ENCODE results near the gene CNTN6. TPM values are rescaled to one million over a fixed set of nuclear protein-coding genes. Genes with fewer than 3 reads are reported as not detected.
A peak's percentile ranks its signal among the peaks of the same experiment; 100 is the strongest.

Gene CNTN6
- total and polyA plus RNA-seq, 2 experiments from 2014 or later = not detected

DNA sequence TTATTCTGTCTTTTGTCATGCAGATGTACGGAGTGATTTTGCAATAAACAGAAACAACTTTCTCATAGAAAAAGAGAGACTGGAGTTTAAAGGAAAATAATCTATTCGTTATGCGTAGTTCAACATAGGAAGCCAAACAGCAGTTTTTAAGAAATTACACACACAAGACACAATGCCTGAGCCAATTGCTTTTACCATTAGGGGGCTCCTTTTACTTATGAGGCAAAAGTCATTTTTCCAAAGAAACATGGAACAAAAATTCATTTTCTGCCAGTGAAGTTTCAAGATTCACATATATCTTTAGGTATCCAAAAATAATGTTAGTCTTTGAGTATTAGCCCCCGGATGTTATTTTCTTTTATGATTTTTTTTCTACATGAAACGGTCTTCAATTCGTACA, 10.7 kb downstream of the CNTN6 start:
- Histone ChIP-seq H3K27me3 (ENCODE audit: insufficient read depth) (no peaks in the 10 kb centered on the region), H3K36me3 (ENCODE audit: insufficient read depth) (no peaks in the 10 kb centered on the region), H3K4me1 (ENCODE audit: insufficient read depth) (no peaks in the 10 kb centered on the region), H2AFZ (no peak overlapping the region), H3K27ac (ENCODE audit: low read depth) (no peak overlapping the region), H3K4me2 (no peak overlapping the region), H3F3A (replicated peaks; ENCODE audit: low read depth) (no peaks in the 10 kb centered on the region), H3K4me3 (no peak overlapping the region), H4K20me1 (replicated peaks; ENCODE audit: insufficient read depth) (no peaks in the 10 kb centered on the region), H3K79me2 (replicated peaks; ENCODE audit: insufficient read depth) (no peaks in the 10 kb centered on the region), H3K9me2 (ENCODE audit: insufficient read depth) (no peaks in the 10 kb centered on the region)
- Mint-ChIP-seq H3K36me3 (ENCODE audit: low read depth) (peaks cover 14% of the 10 kb centered on the region; the same call in 2 of the 3 replicates), H3K9me3 (peaks cover 67% of the 10 kb centered on the region), H3K4me3 (no peak overlapping the region), H3K4me1 (no peaks in the 10 kb centered on the region), H3K27me3 (ENCODE audit: insufficient read depth, low read depth, poor library complexity) (no peaks in the 10 kb centered on the region), H3K27ac (no peak overlapping the region)
- ATAC-seq = no peak
- DNase-seq (ENCODE audit: low spot score) = peak; percentile 22
- TF ChIP-seq EZH2phosphoT487 (IDR thresholded peaks at IDR 0.05; ENCODE audit: unreplicated experiment) (no peak), JUNB (IDR thresholded peaks at IDR 0.05; ENCODE audit: unreplicated experiment) (no peak), EZH2 (IDR thresholded peaks at IDR 0.05; ENCODE audit: low read depth, unreplicated experiment) (no peak)
- TF ChIP-seq, protein P1, sequence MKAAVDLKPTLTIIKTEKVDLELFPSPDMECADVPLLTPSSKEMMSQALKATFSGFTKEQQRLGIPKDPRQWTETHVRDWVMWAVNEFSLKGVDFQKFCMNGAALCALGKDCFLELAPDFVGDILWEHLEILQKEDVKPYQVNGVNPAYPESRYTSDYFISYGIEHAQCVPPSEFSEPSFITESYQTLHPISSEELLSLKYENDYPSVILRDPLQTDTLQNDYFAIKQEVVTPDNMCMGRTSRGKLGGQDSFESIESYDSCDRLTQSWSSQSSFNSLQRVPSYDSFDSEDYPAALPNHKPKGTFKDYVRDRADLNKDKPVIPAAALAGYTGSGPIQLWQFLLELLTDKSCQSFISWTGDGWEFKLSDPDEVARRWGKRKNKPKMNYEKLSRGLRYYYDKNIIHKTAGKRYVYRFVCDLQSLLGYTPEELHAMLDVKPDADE (IDR thresholded peaks at IDR 0.05) = no peak
- TF ChIP-seq, protein P2, sequence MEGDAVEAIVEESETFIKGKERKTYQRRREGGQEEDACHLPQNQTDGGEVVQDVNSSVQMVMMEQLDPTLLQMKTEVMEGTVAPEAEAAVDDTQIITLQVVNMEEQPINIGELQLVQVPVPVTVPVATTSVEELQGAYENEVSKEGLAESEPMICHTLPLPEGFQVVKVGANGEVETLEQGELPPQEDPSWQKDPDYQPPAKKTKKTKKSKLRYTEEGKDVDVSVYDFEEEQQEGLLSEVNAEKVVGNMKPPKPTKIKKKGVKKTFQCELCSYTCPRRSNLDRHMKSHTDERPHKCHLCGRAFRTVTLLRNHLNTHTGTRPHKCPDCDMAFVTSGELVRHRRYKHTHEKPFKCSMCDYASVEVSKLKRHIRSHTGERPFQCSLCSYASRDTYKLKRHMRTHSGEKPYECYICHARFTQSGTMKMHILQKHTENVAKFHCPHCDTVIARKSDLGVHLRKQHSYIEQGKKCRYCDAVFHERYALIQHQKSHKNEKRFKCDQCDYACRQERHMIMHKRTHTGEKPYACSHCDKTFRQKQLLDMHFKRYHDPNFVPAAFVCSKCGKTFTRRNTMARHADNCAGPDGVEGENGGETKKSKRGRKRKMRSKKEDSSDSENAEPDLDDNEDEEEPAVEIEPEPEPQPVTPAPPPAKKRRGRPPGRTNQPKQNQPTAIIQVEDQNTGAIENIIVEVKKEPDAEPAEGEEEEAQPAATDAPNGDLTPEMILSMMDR (conservative IDR thresholded peaks at IDR 0.05; ENCODE audit: low read depth in 2 of 2) = peak; percentile 25 to 43; a peak in 3 of 4 replicates

DNA sequence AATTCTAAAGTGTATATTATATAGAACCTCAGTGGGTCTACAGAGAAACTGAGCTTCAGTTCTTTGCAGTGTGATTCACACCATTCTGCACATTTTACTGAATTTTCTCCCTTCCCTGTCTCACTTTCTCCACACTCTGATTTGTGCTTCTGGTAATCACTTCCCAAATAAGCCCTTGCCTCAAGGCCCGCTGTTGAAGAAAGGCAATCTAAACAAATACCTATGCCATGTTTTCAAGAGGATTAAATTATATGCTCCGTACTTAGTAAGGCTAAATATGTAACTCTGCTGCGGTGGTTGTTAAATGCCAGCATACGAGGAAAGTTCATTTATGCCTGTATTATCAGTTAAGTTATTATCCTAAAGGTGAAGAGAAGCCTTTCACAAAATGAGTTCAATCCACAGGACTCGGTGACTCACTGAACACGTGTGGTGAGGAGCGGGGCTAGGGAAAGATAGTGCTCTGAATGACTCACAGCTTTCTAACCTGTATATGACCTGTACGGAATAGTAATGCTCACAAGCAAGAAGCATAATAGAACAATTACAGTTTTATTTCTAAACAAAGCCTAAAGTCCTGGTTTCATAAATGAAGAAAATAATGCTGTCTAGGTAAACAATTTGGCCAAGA, 25.1 kb downstream of the CNTN6 start:
- ATAC-seq = no peak
- peaks cover 98% of the 10 kb centered on the region for H3K9me3 Mint-ChIP-seq
- TF ChIP-seq, protein P1 (IDR thresholded peaks at IDR 0.05) = no peak
- TF ChIP-seq NANOG (IDR thresholded peaks at IDR 0.05; ENCODE audit: borderline replicate concordance) (no peak), POLR2AphosphoS5 (IDR thresholded peaks at IDR 0.05; ENCODE audit: low read depth) (no peak), JUNB (IDR thresholded peaks at IDR 0.05; ENCODE audit: unreplicated experiment) (no peak), EZH2phosphoT487 (IDR thresholded peaks at IDR 0.05; ENCODE audit: unreplicated experiment) (no peak), STAT1 (IDR thresholded peaks at IDR 0.05; ENCODE audit: unreplicated experiment) (no peak), CREB1 (CRISPR knock-in tag; IDR thresholded peaks at IDR 0.05; ENCODE audit: low read depth) (no peak), ZNF331 (CRISPR knock-in tag; IDR thresholded peaks at IDR 0.05; ENCODE audit: low read depth) (no peak), EZH2 (IDR thresholded peaks at IDR 0.05; ENCODE audit: low read depth, unreplicated experiment) (no peak), ZNF114 (CRISPR knock-in tag; IDR thresholded peaks at IDR 0.05) (no peak)
- TF ChIP-seq, protein P2 (conservative IDR thresholded peaks at IDR 0.05; ENCODE audit: low read depth in 2 of 2) = no peak

More for the DNA sequence above, 25.1 kb downstream of the CNTN6 start:
- H3K27me3 Mint-ChIP-seq (ENCODE audit: insufficient read depth, low read depth, poor library complexity) = peaks cover 1% of the 10 kb centered on the region
- Histone ChIP-seq H4K20me1 (replicated peaks; ENCODE audit: insufficient read depth) (no peaks in the 10 kb centered on the region), H3K36me3 (ENCODE audit: insufficient read depth) (no peaks in the 10 kb centered on the region), H3K9me2 (ENCODE audit: insufficient read depth) (no peaks in the 10 kb centered on the region), H3K4me2 (no peak overlapping the region), H3K27ac (ENCODE audit: low read depth) (no peak overlapping the region), H3K4me1 (ENCODE audit: insufficient read depth) (no peaks in the 10 kb centered on the region), H3K4me3 (no peak overlapping the region), H3K27me3 (ENCODE audit: insufficient read depth) (no peaks in the 10 kb centered on the region), H3K79me2 (replicated peaks; ENCODE audit: insufficient read depth) (no peaks in the 10 kb centered on the region), H3F3A (replicated peaks; ENCODE audit: low read depth) (no peaks in the 10 kb centered on the region), H2AFZ (no peak overlapping the region)
- no peak for DNase-seq (ENCODE audit: low spot score)
- H3K36me3 Mint-ChIP-seq (ENCODE audit: low read depth) = peaks cover 18% of the 10 kb centered on the region
- no peak overlapping the region for H3K27ac Mint-ChIP-seq
- H3K4me1 Mint-ChIP-seq = no peaks in the 10 kb centered on the region
- H3K4me3 Mint-ChIP-seq = no peak overlapping the region

All from GM23338 (cell line).